Measurements from ENCODE around the gene ELOVL3. TPM values are rescaled to one million over a fixed set of nuclear protein-coding genes. Genes with fewer than 3 reads are reported as not detected.
"Not testable (repeated sequence)": the region's sequence is repeated elsewhere in the genome, so short reads cannot be mapped to it uniquely, and the experiment has no call there.

Gene ELOVL3
- total RNA-seq, 2 experiments from 2014 or later = 0.48 TPM; not detected in 1

DNA sequence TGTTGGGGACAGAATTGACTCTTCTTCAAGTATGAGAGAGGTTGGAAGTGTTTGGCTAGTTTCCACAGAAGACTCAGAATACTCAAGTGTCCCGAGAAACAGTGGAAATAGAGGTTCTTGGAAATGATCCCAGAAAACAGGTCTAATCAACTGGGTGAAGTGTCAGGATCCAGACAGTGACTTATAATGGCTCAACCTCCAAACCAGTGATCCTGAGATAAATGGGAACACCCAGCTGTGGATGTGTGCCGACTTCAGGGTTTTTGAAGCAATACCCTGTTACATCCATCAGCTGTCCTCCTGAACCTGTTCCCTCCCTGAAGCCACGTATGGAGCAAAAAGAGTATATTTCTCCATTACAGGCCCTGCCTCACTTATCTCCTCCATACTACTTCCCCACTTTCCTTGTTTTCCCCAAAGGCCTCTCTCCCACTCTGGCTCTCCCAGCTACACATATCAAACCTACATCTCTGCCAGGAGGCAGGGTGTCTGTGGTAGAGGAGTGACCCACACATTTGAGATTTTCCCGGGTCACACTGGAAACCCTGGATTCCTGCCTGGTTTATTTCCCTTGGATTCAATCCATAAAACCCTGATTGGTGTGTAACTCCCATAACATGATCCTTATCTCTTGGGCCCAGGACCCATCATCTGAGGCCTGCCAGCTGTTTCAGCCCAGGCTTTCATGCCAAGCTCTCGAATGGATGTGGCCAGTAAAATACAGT, 17.6 kb upstream of the ELOVL3 start:
- Histone ChIP-seq H3K9me3 (ENCODE audit: low read length) (no peaks in the 10 kb centered on the region), H3K36me3 (ENCODE audit: insufficient read depth, low read length) (no peaks in the 10 kb centered on the region), H3K4me1 (ENCODE audit: insufficient read depth, low read length, poor library complexity, severe bottlenecking) (no peaks in the 10 kb centered on the region), H3K27ac (ENCODE audit: low read depth, low read length, poor library complexity, severe bottlenecking) (no peak overlapping the region), H3K9me2 (ENCODE audit: insufficient read depth, low read length) (no peaks in the 10 kb centered on the region), H4K20me1 (ENCODE audit: insufficient read depth, low read length) (no peaks in the 10 kb centered on the region), H3K4me2 (ENCODE audit: low read length) (no peak overlapping the region), H2AFZ (ENCODE audit: low read length) (no peak overlapping the region), H3K79me2 (ENCODE audit: insufficient read depth, low read depth, low read length) (no peaks in the 10 kb centered on the region), H3K4me3 (ENCODE audit: low read depth, low read length, poor library complexity, severe bottlenecking) (no peak overlapping the region)
- ChIA-PET POLR2A (interaction anchor here (0.7 to 1.0 kb wide), 2 partner anchors 21 to 40 kb away, joined by 3 read pairs; no protein-coding TSS in a partner anchor), CTCF (ENCODE audit: unreplicated experiment) (no interaction called here)
- no peak for TF ChIP-seq EZH2phosphoT487 (IDR thresholded peaks at IDR 0.05; ENCODE audit: borderline replicate concordance, low read depth, low read length)
- TF ChIP-seq, protein P1, sequence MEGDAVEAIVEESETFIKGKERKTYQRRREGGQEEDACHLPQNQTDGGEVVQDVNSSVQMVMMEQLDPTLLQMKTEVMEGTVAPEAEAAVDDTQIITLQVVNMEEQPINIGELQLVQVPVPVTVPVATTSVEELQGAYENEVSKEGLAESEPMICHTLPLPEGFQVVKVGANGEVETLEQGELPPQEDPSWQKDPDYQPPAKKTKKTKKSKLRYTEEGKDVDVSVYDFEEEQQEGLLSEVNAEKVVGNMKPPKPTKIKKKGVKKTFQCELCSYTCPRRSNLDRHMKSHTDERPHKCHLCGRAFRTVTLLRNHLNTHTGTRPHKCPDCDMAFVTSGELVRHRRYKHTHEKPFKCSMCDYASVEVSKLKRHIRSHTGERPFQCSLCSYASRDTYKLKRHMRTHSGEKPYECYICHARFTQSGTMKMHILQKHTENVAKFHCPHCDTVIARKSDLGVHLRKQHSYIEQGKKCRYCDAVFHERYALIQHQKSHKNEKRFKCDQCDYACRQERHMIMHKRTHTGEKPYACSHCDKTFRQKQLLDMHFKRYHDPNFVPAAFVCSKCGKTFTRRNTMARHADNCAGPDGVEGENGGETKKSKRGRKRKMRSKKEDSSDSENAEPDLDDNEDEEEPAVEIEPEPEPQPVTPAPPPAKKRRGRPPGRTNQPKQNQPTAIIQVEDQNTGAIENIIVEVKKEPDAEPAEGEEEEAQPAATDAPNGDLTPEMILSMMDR (conservative IDR thresholded peaks at IDR 0.05; ENCODE audit: low read length) = no peak
- intact Hi-C loops (cut with micrococcal nuclease; ENCODE audit: unreplicated experiment) = no loop called here
- no peak for DNase-seq (ENCODE audit: low spot score)
- BruUV-seq (replicated peaks) = no TSS peak

DNA sequence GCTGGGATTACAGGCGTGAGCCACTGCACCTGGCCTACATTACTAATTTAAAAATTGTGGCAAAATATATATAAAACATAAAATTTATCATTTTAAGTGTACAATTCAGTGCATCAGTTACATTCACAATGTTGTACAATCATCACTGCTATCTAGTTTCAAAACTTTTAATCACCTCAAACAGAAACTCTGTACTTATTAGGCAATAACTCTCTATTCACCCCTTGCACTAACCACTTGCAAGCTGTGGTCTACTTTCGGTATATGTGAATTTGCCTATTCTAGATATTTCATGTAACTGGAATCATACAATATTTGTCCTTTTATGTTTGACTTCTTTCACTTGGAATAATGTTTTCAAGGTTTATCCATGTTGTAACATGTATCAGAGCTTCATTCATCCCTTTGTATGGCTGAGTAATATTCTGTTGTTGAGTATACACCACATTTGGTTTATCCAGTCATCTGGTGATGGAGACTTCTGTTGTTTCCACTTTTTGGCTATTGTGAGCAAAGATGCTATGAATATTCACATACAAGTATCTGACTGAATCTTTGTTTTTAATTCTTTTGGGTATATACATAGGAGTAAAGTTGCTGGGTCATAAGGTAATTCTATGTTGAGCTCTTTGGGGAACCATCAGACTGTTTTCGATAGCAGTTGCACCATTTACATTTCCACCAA, 14.3 kb upstream of the ELOVL3 start:
- Histone ChIP-seq H3K4me1 (ENCODE audit: insufficient read depth, low read length, poor library complexity, severe bottlenecking) (no peaks in the 10 kb centered on the region), H3K4me2 (ENCODE audit: low read length) (no peak overlapping the region), H3K4me3 (ENCODE audit: low read depth, low read length, poor library complexity, severe bottlenecking) (no peak overlapping the region), H3K36me3 (ENCODE audit: insufficient read depth, low read length) (no peaks in the 10 kb centered on the region), H3K9me3 (ENCODE audit: low read length) (no peaks in the 10 kb centered on the region), H3K79me2 (ENCODE audit: insufficient read depth, low read depth, low read length) (no peaks in the 10 kb centered on the region), H3K27ac (ENCODE audit: low read depth, low read length, poor library complexity, severe bottlenecking) (no peak overlapping the region), H4K20me1 (ENCODE audit: insufficient read depth, low read length) (no peaks in the 10 kb centered on the region), H3K9me2 (ENCODE audit: insufficient read depth, low read length) (no peaks in the 10 kb centered on the region), H2AFZ (ENCODE audit: low read length) (no peak overlapping the region)
- no peak for DNase-seq (ENCODE audit: low spot score)
- CTCF ChIA-PET (ENCODE audit: unreplicated experiment) = no interaction called here
- TF ChIP-seq, protein P1 (conservative IDR thresholded peaks at IDR 0.05; ENCODE audit: low read length) = no peak
- TF ChIP-seq EZH2phosphoT487 (IDR thresholded peaks at IDR 0.05; ENCODE audit: borderline replicate concordance, low read depth, low read length) = no peak
- POLR2A ChIA-PET = interaction anchor here (0.6 kb wide), 1 partner anchor 375 kb away, joined by 3 read pairs; no protein-coding TSS in a partner anchor
- intact Hi-C loops (cut with micrococcal nuclease; ENCODE audit: unreplicated experiment) = no loop called here
- no TSS peak for BruUV-seq (replicated peaks)

DNA sequence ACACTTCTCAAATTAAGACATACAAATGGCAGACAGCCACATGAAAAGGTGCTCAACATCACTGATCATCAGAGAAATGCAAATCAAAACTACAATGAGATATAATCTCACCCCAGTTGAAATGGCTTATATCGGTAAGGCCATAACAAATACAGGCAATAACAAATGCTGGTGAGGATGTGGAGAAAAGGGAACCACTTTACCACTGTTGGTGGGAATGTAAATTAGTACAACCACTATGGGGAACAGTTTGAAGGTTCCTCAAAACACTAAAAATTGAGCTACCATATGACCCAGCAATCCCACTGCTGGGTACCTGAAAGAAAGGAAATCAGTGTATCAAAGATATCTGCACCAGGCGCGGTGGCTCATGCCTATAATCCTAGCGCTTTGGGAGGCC, 12.5 kb upstream of the ELOVL3 start:
- DNase-seq (ENCODE audit: low spot score); H3K4me2 ChIP-seq (ENCODE audit: low read length); H4K20me1 ChIP-seq (ENCODE audit: insufficient read depth, low read length); H3K9me3 ChIP-seq (ENCODE audit: low read length); intact Hi-C loops (cut with micrococcal nuclease; ENCODE audit: unreplicated experiment); H3K36me3 ChIP-seq (ENCODE audit: insufficient read depth, low read length); H2AFZ ChIP-seq (ENCODE audit: low read length); BruUV-seq (replicated peaks); H3K4me3 ChIP-seq (ENCODE audit: low read depth, low read length, poor library complexity, severe bottlenecking); H3K79me2 ChIP-seq (ENCODE audit: insufficient read depth, low read depth, low read length); H3K4me1 ChIP-seq (ENCODE audit: insufficient read depth, low read length, poor library complexity, severe bottlenecking); H3K27ac ChIP-seq (ENCODE audit: low read depth, low read length, poor library complexity, severe bottlenecking); CTCF ChIA-PET (ENCODE audit: unreplicated experiment); H3K9me2 ChIP-seq (ENCODE audit: insufficient read depth, low read length): not testable (repeated sequence)
- POLR2A ChIA-PET = interaction anchor here (0.5 kb wide), 1 partner anchor 78 kb away, joined by 6 read pairs; no protein-coding TSS in a partner anchor

Data from OCI-LY7 (cell line).